Left lobe of liver (tissue), 2 donors: Measurements from ENCODE around the gene CFAP410. TPM values are rescaled to one million over a fixed set of nuclear protein-coding genes. Genes with fewer than 3 reads are reported as not detected.

Source experiments
- ATAC-seq: fragments of 200-7000 bp; cut with Tn5 transposase; one replicate; pipeline ENCODE4 v1.9.1; 2020; ENCODE audit warnings: mild to moderate bottlenecking, moderate library complexity
- DNase-seq: peaks from one replicate; pipeline ENCODE4 v3.0.0-alpha.2; 2020; ENCODE audit warnings: low spot score
- total RNA-seq: library from RNA; stranded (reverse); gene quantifications from one replicate; pipeline ENCODE4 v1.2.1, GENCODE V29; 2021
- donor health status: DM: no; HTN: no; CAD: no; lungs with moderate emphysema.
- donor health status: DM: no; HTN: yes; CAD: no.

Gene CFAP410
- 13.9 TPM for total RNA-seq

DNA sequence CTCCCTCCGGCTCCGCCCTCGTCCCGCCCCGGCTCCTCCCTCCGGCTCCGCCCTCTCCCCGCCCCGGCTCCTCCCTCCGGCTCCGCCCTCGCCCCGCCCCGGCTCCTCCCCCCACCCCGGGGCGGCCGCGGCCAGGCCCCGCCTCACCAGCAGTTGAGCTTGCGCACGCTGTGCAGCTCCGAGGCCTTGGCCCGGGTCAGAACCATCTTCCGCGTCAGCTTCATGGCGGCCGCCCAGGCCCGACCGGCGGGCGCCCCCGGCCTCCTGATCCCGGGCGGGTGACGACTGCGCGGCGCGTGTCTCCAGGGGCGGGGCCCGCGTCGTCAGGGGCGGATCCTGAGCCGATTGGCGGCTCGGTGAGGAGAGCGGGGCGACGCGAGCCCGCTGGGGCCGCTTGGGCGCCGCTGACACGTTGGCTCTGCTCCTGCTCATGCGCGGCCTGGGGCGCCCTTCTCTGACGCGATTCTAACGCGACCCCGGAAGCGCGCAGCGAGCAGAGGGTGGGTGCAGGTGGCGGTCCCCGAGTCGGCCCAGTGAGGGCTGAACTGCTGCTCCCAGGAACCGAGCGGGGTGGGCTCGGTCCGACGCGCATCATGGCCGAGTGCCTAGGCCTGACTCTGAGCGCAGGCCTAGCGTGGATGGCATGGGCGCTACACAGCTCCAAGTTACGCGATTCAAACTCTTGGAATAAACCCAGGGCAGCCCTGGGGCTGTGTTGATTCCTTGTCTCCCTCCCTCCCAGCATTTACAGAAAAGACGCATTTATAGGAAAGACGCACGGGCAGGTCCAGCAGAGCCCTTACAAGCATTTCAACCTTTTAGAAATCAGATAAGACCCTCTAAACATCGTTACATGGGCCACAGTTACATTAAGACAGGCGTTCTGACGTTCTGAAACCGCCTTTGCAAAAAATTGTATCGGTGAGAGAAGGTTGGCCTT is at the start of gene CFAP410:
TSS of gene CFAP410 (minus strand) at position 420 of the 940 bp plus-strand sequence. CDS start at position 224, 196 bp downstream.
- ATAC-seq (peak; percentile 87), DNase-seq (peak; percentile 97)

DNA sequence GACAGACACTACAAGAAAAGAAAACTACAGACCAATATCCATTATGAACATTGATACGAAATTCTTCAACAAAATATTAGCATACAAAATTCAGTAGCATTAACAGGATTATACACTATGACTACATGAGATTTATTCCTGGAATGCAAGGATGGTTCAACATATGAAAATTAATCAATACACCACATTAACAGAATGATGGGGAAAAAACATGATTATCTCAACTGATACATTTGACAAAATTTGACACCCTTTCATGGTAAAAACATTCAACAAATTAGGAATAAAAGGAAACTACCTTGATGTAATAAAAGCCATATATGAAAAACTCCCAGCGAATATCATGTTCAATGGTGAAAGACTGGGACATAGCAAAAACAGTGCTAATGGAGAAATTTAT is 45.8 kb upstream of the CFAP410 start:
- no peak for DNase-seq
- no peak for ATAC-seq

DNA sequence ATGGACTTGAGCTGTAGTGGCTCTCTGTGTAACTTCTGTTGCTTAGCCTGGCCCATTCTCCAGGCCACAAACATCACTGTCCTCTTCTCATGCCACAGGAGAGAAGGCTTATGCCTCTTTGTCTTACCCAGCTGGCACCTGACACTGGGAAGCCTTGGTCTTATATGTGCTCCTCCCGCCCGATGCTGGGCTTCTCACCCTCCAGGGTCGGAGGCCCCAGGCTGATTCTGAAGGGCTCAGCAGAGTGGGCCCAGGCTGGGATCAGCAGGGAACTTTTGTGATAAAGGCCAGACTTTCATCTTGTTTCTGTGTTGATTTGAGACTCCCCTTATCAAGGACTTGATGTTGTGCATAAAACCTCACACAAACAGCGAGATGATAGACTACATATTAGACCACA is 44.0 kb upstream of the CFAP410 start:
- ATAC-seq: no peak
- peak; percentile 37 for DNase-seq

GRCh38 chr21:44382536-44382935 is 43.3 kb upstream of the CFAP410 start:
- ATAC-seq (no peak), DNase-seq (peak; percentile 41)

DNA sequence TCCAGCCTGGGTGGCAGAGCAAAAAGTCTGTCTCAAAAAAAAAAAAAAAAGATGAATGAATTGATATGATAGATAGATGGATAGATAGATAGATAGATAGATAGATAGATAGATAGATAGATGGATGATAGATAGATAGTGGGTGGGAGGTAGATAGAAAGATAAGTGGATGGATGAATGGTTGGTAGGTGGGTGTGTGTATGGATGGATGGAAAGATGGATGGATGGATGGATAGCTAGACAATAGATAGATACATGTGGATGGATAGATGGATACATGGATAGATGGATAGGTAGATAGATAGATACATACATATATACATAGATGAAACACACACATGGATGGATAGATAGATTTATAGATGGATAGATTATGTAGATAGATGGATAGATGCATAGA is 42.7 kb upstream of the CFAP410 start:
- DNase-seq: no peak
- ATAC-seq: no peak

DNA sequence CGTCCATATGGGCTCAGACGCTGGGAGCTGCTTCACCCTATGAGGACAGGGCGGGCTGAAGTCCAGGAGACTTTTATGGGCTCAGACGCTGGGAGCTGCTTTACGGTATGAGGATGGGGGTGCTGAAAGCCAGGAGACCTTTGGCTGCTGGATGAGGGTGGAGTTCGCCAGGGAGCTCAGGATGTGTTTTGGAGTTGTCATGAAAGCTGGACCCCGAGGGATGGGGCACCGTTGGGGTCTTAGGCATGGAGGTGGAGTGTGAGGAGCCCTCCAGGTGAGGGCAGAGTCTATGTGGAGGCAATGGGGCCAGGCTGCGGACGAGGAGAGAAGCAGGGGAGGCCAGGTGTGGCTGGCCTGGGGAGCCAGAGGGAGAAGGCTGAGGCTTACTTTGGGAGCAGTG is 41.7 kb upstream of the CFAP410 start:
- ATAC-seq (no peak), DNase-seq (peak; percentile 36)

DNA sequence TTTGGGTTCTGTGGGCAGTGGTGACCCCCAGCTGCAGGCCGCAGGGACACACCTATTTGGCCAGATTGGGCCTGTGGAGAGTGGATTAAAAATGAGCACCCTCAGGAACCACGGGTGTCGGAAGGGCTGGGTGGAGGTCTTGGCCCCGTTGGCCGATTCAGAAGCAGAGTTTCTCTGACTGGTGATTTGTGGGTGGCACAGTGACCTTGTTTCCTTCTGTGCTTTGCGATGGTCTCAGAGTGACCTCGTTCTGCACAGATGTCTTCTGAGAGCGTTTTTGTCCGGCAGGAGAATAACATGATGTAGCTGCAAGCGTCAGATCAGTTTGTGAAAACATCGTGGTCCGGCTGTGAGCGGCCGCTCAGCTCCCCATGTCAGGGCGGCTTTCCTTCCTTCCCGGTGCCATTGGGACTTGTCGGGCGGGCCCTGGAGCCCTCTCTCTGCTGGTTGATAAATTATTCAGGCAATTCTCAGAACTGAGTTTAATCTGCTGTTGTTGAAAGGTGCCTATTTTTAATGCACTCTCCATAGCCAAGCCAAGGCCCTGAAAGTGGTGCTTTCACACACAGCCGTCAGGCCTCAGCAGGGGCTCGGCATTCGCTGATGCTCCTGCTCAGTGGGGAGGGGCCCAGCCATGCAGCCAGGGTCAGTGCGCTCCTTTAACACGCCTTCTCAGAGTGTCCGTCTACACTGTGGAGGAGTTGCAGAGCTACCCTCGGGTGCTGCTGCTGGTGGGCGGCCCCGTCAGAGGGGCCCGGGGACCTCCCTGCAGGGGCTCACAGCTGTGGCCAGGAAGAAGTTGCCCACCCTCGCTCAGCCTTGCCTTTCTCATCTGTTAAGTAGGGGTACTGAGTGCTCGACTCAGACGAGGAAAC is 41.0 kb upstream of the CFAP410 start:
- DNase-seq (peak; percentile 33), ATAC-seq (no peak)

DNA sequence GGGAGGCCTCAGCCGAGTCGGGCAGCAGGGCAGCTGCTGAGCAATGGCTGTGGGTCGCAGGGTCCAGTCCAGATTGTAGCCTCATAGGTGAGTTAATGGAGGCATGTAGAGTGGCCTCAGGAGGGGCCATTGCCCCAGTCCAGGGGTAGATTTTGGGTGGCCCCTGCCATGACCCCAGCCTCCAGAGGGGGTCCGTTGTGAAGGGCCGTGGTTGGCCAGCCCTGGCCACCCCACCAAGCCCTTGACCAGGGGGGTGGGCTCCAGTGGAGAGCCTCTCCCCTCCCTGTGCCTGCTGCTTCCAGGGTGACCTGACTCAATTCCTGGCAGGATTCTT is 40.3 kb upstream of the CFAP410 start:
- DNase-seq (no peak), ATAC-seq (no peak)

GRCh38 chr21:44378646-44379514 is 39.7 kb upstream of the CFAP410 start:
- ATAC-seq (no peak), DNase-seq (peak; percentile 40)

DNA sequence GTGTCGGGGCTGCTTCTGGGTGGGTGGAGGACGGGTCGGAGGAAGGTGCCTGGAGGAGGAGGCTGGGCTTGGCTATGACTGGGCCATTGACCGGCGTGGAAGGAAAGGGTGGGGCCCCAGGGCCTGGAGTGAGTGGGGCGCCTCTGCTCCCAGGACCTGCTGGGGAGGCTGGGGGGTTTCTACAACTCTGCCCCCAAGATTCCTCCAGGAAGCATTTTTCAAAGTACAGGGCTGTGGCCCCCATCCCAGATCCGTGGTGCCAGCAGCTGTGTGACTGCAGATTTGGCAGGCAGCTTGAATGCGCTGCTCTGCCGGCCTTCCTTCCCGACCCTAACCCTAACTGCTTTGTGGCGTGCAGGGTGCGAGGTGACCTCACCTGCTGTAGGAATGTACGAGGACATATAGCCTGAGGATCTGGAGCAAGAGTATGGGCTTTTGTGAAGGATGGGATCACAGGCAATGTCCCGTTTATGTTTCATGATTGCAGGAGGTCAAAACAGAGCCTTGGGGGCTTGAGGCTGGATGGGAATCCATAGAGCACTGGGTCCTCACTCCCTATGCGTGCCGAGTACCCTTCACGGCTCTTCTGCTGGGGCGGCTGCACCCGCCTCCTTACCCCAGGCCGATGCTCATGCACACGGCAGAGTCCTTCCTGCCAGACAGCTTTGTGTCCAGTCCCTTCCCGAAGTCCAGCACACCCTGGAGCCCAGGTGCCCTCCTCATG is 38.9 kb upstream of the CFAP410 start:
- ATAC-seq (no peak), DNase-seq (peak; percentile 43)

GRCh38 chr21:44377201-44377921 is 38.2 kb upstream of the CFAP410 start:
- DNase-seq (peak; percentile 35), ATAC-seq (no peak)

GRCh38 chr21:44376606-44377005 is 37.4 kb upstream of the CFAP410 start:
- DNase-seq (peak; percentile 37), ATAC-seq (no peak)

DNA sequence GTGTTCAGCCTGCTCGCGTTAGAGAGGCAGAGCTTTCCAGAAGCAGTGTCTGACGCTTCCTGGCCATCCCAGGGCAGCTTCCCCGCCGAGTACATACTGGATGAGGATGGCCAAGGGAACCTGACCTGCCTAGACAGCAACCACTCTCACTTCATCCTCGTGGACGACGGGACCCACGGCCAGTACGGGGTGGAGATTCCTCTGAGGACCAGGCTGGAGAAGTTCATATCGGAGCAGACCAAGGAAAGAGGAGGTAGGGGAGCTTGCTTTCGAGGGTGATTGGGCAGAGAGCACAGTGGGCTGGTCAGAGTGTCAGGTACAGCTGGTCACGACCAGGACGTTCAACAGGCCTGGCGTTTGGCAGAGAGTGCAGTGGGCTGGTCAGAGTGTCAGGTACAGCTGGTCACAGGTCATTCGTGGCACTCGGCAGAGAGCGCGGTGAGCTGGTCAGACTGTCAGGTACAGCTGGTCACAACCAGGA is 36.6 kb upstream of the CFAP410 start:
- DNase-seq (peak; percentile 47), ATAC-seq (peak; percentile 79)

GRCh38 chr21:44375281-44375651 is 36.1 kb upstream of the CFAP410 start:
- peak; percentile 53 for DNase-seq
- no peak for ATAC-seq

GRCh38 chr21:44374601-44375280 is 35.6 kb upstream of the CFAP410 start:
- DNase-seq: peak; percentile 30
- no peak for ATAC-seq

- ATAC-seq (no peak), DNase-seq (peak; percentile 14)
Observed at GRCh38 chr21:44372616-44373015, 33.4 kb upstream of the CFAP410 start.

GRCh38 chr21:44371596-44371995 is 32.4 kb upstream of the CFAP410 start:
- DNase-seq: peak; percentile 23
- no peak for ATAC-seq

DNA sequence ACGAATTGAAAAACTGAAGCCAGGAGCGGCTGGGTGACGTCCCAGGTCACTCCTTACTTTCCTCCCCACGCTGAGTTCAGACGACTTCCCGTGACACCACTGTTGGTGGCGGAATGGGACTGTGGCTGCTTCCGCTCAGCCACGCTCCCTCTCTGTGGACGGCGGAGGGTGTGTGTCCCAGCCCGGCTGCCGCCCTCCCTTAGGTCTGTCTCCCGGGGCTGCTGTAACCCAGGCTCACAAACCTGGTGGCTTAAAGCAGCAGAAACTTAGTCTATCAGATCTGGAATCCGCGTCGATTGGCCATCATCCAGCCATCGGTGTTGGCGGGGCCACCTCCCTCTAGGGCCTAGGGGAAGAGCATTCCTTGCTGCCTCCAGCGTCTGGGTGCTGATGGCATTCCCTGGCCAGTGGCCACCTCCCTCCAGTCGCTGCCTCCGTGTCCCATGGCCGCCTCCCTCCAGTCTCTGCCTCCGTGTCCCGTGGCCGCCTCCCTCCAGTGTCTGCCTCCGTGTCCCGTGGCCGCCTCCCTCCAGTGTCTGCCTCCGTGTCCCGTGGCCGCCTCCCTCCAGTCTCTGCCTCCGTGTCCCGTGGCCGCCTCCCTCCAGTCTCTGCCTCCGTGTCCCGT is 31.7 kb upstream of the CFAP410 start:
- DNase-seq (peak; percentile 44), ATAC-seq (no peak)
